HG02885 (cell line): ENCODE measurements around the gene SDC3.
"Not testable (repeated sequence)": the region's sequence is repeated elsewhere in the genome, so short reads cannot be mapped to it uniquely, and the experiment has no call there.

Source experiments
- ATAC-seq: cut with Tn5 transposase; IDR thresholded peaks from one replicate; pipeline ENCODE4 v1.9.1; 2021; ENCODE audit warnings: mild to moderate bottlenecking; ENCODE audit not compliant: unreplicated experiment, poor library complexity

The SDC3 gene

GRCh38 chr1:30908696-30909364, at the start of gene SDC3:
Gene SDC3 (minus strand): TSS chr1:30908758. CDS start chr1:30908586, 172 bp downstream.
- no peak for ATAC-seq

- ATAC-seq, result no peak
Observed at GRCh38 chr1:30957560-30958222, 49.1 kb upstream of the SDC3 start.

- no peak for ATAC-seq
Observed at GRCh38 chr1:30955448-30956015, 47.0 kb upstream of the SDC3 start.

GRCh38 chr1:30953685-30954084, 45.1 kb upstream of the SDC3 start:
- ATAC-seq, result no peak

GRCh38 chr1:30952098-30952497, 43.5 kb upstream of the SDC3 start:
- ATAC-seq, result no peak

- no peak for ATAC-seq
Observed at GRCh38 chr1:30950700-30951099, 42.1 kb upstream of the SDC3 start.

- no peak for ATAC-seq
Observed at GRCh38 chr1:30950053-30950452, 41.5 kb upstream of the SDC3 start.

GRCh38 chr1:30949487-30949838, 40.9 kb upstream of the SDC3 start:
- ATAC-seq, result not testable (repeated sequence)

GRCh38 chr1:30948813-30949486, 40.4 kb upstream of the SDC3 start:
- not testable (repeated sequence) for ATAC-seq

GRCh38 chr1:30948278-30948677, 39.7 kb upstream of the SDC3 start:
- no peak for ATAC-seq

GRCh38 chr1:30947212-30947611, 38.7 kb upstream of the SDC3 start:
- no peak for ATAC-seq

- ATAC-seq, result no peak
Observed at GRCh38 chr1:30942326-30942963, 33.9 kb upstream of the SDC3 start.

- ATAC-seq, result no peak
Observed at GRCh38 chr1:30940541-30940940, 32.0 kb upstream of the SDC3 start.

GRCh38 chr1:30936541-30937171, 28.1 kb upstream of the SDC3 start:
- no peak for ATAC-seq

GRCh38 chr1:30935758-30936157, 27.2 kb upstream of the SDC3 start:
- ATAC-seq, result not testable (repeated sequence)

GRCh38 chr1:30934613-30935012, 26.1 kb upstream of the SDC3 start:
- no peak for ATAC-seq

- no peak for ATAC-seq
Observed at GRCh38 chr1:30933874-30934252, 25.3 kb upstream of the SDC3 start.

- no peak for ATAC-seq
Observed at GRCh38 chr1:30930631-30931173, 22.1 kb upstream of the SDC3 start.

GRCh38 chr1:30929944-30930525, 21.5 kb upstream of the SDC3 start:
- no peak for ATAC-seq
